ENCODE measurements around the gene COPB1.
A peak's percentile ranks its signal among the peaks of the same experiment; 100 is the strongest.

COPB1 gene, protein sequence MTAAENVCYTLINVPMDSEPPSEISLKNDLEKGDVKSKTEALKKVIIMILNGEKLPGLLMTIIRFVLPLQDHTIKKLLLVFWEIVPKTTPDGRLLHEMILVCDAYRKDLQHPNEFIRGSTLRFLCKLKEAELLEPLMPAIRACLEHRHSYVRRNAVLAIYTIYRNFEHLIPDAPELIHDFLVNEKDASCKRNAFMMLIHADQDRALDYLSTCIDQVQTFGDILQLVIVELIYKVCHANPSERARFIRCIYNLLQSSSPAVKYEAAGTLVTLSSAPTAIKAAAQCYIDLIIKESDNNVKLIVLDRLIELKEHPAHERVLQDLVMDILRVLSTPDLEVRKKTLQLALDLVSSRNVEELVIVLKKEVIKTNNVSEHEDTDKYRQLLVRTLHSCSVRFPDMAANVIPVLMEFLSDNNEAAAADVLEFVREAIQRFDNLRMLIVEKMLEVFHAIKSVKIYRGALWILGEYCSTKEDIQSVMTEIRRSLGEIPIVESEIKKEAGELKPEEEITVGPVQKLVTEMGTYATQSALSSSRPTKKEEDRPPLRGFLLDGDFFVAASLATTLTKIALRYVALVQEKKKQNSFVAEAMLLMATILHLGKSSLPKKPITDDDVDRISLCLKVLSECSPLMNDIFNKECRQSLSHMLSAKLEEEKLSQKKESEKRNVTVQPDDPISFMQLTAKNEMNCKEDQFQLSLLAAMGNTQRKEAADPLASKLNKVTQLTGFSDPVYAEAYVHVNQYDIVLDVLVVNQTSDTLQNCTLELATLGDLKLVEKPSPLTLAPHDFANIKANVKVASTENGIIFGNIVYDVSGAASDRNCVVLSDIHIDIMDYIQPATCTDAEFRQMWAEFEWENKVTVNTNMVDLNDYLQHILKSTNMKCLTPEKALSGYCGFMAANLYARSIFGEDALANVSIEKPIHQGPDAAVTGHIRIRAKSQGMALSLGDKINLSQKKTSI

GRCh38 chr11:14499560-14500180, at the start of gene COPB1:
TSS of gene COPB1 (minus strand) at chr11:14499811. CDS start at chr11:14498928, 883 bp downstream.
- TF ChIP-seq, protein P1, sequence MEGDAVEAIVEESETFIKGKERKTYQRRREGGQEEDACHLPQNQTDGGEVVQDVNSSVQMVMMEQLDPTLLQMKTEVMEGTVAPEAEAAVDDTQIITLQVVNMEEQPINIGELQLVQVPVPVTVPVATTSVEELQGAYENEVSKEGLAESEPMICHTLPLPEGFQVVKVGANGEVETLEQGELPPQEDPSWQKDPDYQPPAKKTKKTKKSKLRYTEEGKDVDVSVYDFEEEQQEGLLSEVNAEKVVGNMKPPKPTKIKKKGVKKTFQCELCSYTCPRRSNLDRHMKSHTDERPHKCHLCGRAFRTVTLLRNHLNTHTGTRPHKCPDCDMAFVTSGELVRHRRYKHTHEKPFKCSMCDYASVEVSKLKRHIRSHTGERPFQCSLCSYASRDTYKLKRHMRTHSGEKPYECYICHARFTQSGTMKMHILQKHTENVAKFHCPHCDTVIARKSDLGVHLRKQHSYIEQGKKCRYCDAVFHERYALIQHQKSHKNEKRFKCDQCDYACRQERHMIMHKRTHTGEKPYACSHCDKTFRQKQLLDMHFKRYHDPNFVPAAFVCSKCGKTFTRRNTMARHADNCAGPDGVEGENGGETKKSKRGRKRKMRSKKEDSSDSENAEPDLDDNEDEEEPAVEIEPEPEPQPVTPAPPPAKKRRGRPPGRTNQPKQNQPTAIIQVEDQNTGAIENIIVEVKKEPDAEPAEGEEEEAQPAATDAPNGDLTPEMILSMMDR (IDR thresholded peaks at IDR 0.05; ENCODE audit: borderline replicate concordance, control extremely low read depth, extremely low read depth, insufficient read depth, missing control alignments): no peak
- in situ Hi-C loops (cut with MboI; ENCODE audit: low sequenced_read_pairs, unreplicated experiment): no loop called here

DNA sequence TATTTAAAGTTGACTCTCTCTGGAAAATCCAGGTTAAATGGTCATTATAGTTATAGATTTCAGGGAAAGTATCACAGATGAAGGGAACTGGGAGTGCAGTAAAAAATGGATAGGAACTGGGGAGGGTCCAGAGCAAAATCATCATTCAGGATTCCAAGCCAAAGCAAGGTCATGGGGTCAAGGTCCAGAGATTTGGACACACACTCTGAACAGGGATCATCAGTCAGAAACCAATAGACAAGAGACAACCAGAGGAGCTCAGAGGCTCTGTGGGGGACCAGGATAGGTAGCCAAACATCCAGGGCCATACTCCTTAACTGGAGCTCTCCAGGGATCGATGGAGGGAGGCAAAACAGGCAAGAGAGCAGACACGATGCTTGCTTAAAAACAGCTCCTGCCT, 47.8 kb upstream of the COPB1 start:
- TF ChIP-seq, protein P1 (IDR thresholded peaks at IDR 0.05; ENCODE audit: borderline replicate concordance, control extremely low read depth, extremely low read depth, insufficient read depth, missing control alignments): no peak
- DNase-seq (ENCODE audit: low spot score): no peak
- in situ Hi-C loops (cut with MboI; ENCODE audit: low sequenced_read_pairs, unreplicated experiment): loop anchor here (10.0 kb wide), 2 partner anchors 217 to 347 kb away; partner anchors contain the start of gene CYP2R1

More at GRCh38 chr11:14499560-14500180, at the start of gene COPB1:
- peak; percentile 89 for DNase-seq (ENCODE audit: low spot score)

- no peak for DNase-seq (ENCODE audit: low spot score)
- TF ChIP-seq, protein P1 (IDR thresholded peaks at IDR 0.05; ENCODE audit: borderline replicate concordance, control extremely low read depth, extremely low read depth, insufficient read depth, missing control alignments): no peak
- in situ Hi-C loops (cut with MboI; ENCODE audit: low sequenced_read_pairs, unreplicated experiment): loop anchor here (10.0 kb wide), 2 partner anchors 218 to 348 kb away; partner anchors contain the start of gene CYP2R1
Observed at GRCh38 chr11:14546672-14547071, 47.1 kb upstream of the COPB1 start.

DNA sequence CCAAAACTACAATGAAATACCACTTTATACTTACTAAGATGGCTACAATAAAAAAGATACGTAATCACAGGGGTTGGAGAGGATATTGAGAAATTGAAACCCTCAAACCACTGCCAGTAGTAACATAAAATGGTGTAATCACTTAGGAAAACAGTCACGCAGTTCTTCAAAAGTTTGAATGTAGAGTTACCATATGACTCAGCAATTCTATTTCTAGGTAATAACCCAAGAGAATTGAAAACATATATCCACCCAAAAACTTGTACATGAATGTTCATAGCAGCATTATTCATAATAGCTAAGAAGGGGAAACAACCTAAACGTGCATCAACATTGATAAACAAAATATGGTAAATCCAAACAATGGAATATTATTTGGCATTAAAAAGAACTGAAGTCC, 45.0 kb upstream of the COPB1 start:
- TF ChIP-seq, protein P1 (IDR thresholded peaks at IDR 0.05; ENCODE audit: borderline replicate concordance, control extremely low read depth, extremely low read depth, insufficient read depth, missing control alignments): no peak
- in situ Hi-C loops (cut with MboI; ENCODE audit: low sequenced_read_pairs, unreplicated experiment): loop anchor here (10.0 kb wide), 2 partner anchors 220 to 350 kb away; partner anchors contain the start of gene CYP2R1
- peak; percentile 36 for DNase-seq (ENCODE audit: low spot score)

DNA sequence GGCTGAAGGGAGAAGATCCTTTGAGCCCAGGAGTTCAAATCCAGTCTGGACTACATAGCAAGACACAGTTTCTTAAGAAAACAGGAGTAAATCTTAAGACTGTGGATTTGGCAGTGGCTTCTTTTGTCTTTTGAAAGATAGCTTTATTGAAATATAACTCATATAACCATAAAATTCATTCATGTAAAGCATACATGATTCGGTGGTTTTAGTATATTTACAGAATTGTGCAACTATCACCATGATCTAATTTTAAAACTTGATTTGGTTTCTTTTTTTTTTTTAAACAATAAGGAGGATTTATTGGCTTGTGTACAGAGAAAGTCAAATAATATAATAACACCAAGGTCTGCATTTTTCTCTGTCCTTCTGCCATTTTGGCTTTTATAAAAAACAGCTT, 43.6 kb upstream of the COPB1 start:
- DNase-seq (ENCODE audit: low spot score): no peak
- in situ Hi-C loops (cut with MboI; ENCODE audit: low sequenced_read_pairs, unreplicated experiment): loop anchor here (10.0 kb wide), 2 partner anchors 222 to 352 kb away; partner anchors contain the start of gene CYP2R1
- TF ChIP-seq, protein P1 (IDR thresholded peaks at IDR 0.05; ENCODE audit: borderline replicate concordance, control extremely low read depth, extremely low read depth, insufficient read depth, missing control alignments): no peak

All from GM13976 (cell line).